Neural cell (in vitro differentiated cells): ENCODE measurements around the gene GPHN.

Source experiments
- CTCF ChIP-seq: fragments of 450-650 bp; IDR thresholded peaks from 2 replicates; pipeline ENCODE4 v1.5.1; 2014; ENCODE audit warnings: antibody characterized with exemption, mild to moderate bottlenecking, moderate library complexity; ENCODE audit not compliant: poor library complexity, severe bottlenecking
- EP300 ChIP-seq: fragments of 450-650 bp; conservative IDR thresholded peaks from 2 replicates; pipeline ENCODE4 v1.6.1; 2014; ENCODE audit warnings: antibody characterized with exemption, mild to moderate bottlenecking, moderate library complexity; ENCODE audit not compliant: poor library complexity, severe bottlenecking
- EZH2 ChIP-seq: fragments of 200-600, 300-800 bp; shearing (Covaris generic), sonication (generic); IDR thresholded peaks from 2 replicates; pipeline ENCODE4 v1.6.1; 2014; ENCODE audit warnings: antibody characterized with exemption, low read length, borderline replicate concordance, mild to moderate bottlenecking; ENCODE audit not compliant: insufficient read depth, poor library complexity, severe bottlenecking
- POLR2AphosphoS5 ChIP-seq: IDR thresholded peaks from 2 replicates; pipeline ENCODE4 v1.6.1; 2012
- RAD21 ChIP-seq: fragments of 450-650 bp; conservative IDR thresholded peaks from 2 replicates; pipeline ENCODE4 v1.6.1; 2014; ENCODE audit warnings: antibody characterized with exemption, mild to moderate bottlenecking, moderate library complexity
- SMC3 ChIP-seq: fragments of 450-650 bp; conservative IDR thresholded peaks from 2 replicates; pipeline ENCODE4 v1.6.1; 2014; ENCODE audit warnings: antibody characterized with exemption, mild to moderate bottlenecking, moderate library complexity; ENCODE audit not compliant: poor library complexity
- TAF1 ChIP-seq: IDR thresholded peaks from 2 replicates; pipeline ENCODE4 v1.6.1; 2012; ENCODE audit warnings: low read depth

- TF ChIP-seq CTCF (no peak), POLR2AphosphoS5 (no peak), EZH2 (no peak), EP300 (no peak), SMC3 (no peak), TAF1 (no peak), RAD21 (no peak)
Observed at GRCh38 chr14:66613344-66613743, 105.4 kb downstream of the GPHN start.
